GM23248 (cell line): Measurements from ENCODE around the gene HOXB5.

ENCODE experiments used
- EZH2 ChIP-seq: fragments of 200-600 bp; sonication (generic); IDR thresholded peaks from 2 replicates; pipeline ENCODE4 v1.6.1; 2018; ENCODE audit warnings: antibody characterized with exemption, mild to moderate bottlenecking; ENCODE audit not compliant: insufficient read depth, poor library complexity, severe bottlenecking
- EZH2phosphoT487 ChIP-seq: fragments of 200-600 bp; sonication (generic); IDR thresholded peaks from 2 replicates; pipeline ENCODE4 v1.6.1; 2018; ENCODE audit warnings: antibody characterized with exemption, moderate library complexity, mild to moderate bottlenecking, low read depth; ENCODE audit not compliant: insufficient read depth

- TF ChIP-seq EZH2 = peak; percentile 59
- TF ChIP-seq EZH2phosphoT487 = 0 out of 2 replicates have a peak, but pooled peaks have one; percentile 44
Measured at GRCh38 chr17:48636177-48637018, 42.8 kb upstream of the HOXB5 start.
